CD14-positive monocyte (primary cell): ENCODE data around the gene SDF4. TPM values are rescaled to one million over a fixed set of nuclear protein-coding genes. Genes with fewer than 3 reads are reported as not detected.

Source experiments
- DNase-seq, 3 donors: peaks; one replicate each; pipeline ENCODE4 v3.0.0-alpha.2; 2011 to 2022
- H2AFZ ChIP-seq: 2 replicates; pipeline ENCODE4 v1.6.0; 2012; ENCODE audit warnings: mild to moderate bottlenecking, low read depth, low read length, inconsistent platforms; ENCODE audit not compliant: insufficient read depth, poor library complexity, severe bottlenecking
- H3K27ac ChIP-seq, 2 donors: 1 replicate in 1 of 2; 2 replicates in 1 of 2; pipeline ENCODE4 v1.5.1; 2012 to 2013; ENCODE audit warnings: low read length in 2 of 2, control low read depth in 1 of 2, inconsistent platforms in 1 of 2, low read depth in 1 of 2, mild to moderate bottlenecking in 1 of 2
- H3K27me3 ChIP-seq, 2 donors: one replicate each; pipeline versions ENCODE4 v1.6.0 to v1.6.1; 2011 to 2013; ENCODE audit warnings: low read length in 2 of 2; ENCODE audit not compliant: control insufficient read depth in 2 of 2, insufficient read depth in 2 of 2
- H3K36me3 ChIP-seq, 2 donors: replicated peaks in 1 of 2; 1 replicate in 1 of 2; 2 replicates in 1 of 2; pipeline versions ENCODE4 v1.5.1 to v1.6.1; 2012 to 2013; ENCODE audit warnings: low read length in 2 of 2, control low read depth in 1 of 2, inconsistent platforms in 1 of 2, mild to moderate bottlenecking in 1 of 2; ENCODE audit not compliant: insufficient read depth in 2 of 2, control insufficient read depth in 1 of 2
- H3K4me1 ChIP-seq, 2 donors: 1 replicate in 1 of 2; 2 replicates in 1 of 2; pipeline versions ENCODE4 v1.5.1 to v1.6.1; 2012 to 2013; ENCODE audit warnings: low read length in 2 of 2, control low read depth in 1 of 2, inconsistent platforms in 1 of 2, mild to moderate bottlenecking in 1 of 2, moderate library complexity in 1 of 2; ENCODE audit not compliant: insufficient read depth in 2 of 2, control insufficient read depth in 1 of 2
- H3K4me2 ChIP-seq: replicated peaks from 2 replicates; pipeline ENCODE3; 2012; ENCODE audit warnings: low read length, moderate library complexity, mild to moderate bottlenecking; ENCODE audit not compliant: poor library complexity, severe bottlenecking; ENCODE audit errors: extremely low read depth
- H3K4me3 ChIP-seq, 3 experiments: fragments of 200-600 bp in 1 of 3; sonication (generic) in 1 of 3; replicated peaks in 1 of 3; 1 replicate in 2 of 3; 2 replicates in 1 of 3; pipeline ENCODE4 v1.5.1; 2011 to 2013; ENCODE audit warnings: low read length in 3 of 3, mild to moderate bottlenecking in 3 of 3, control low read depth in 2 of 3, low read depth in 2 of 3, inconsistent platforms in 1 of 3, moderate library complexity in 1 of 3
- H3K79me2 ChIP-seq: 2 replicates; pipeline ENCODE4 v1.6.0; 2012; ENCODE audit warnings: mild to moderate bottlenecking, control low read depth, inconsistent platforms, low read length, moderate library complexity; ENCODE audit not compliant: insufficient read depth
- H3K9ac ChIP-seq: 2 replicates; pipeline ENCODE4 v1.6.0; 2017; ENCODE audit warnings: low read length, mild to moderate bottlenecking; ENCODE audit not compliant: insufficient read depth, poor library complexity, severe bottlenecking
- H3K9me3 ChIP-seq, 2 donors: replicated peaks in 1 of 2; 1 replicate in 1 of 2; 2 replicates in 1 of 2; pipeline versions ENCODE4 v1.5.1 to v1.6.1; 2012 to 2013; ENCODE audit warnings: low read length in 2 of 2, control low read depth in 1 of 2; ENCODE audit not compliant: control insufficient read depth in 1 of 2, insufficient read depth in 1 of 2
- H4K20me1 ChIP-seq: 2 replicates; pipeline ENCODE4 v1.6.0; 2012; ENCODE audit warnings: mild to moderate bottlenecking, low read length, control low read depth, moderate library complexity; ENCODE audit not compliant: insufficient read depth
- H3K27ac Mint-ChIP-seq, 7 donors: one replicate each; pipeline ENCODE4 v1.8.0; 2020; ENCODE audit warnings: mild to moderate bottlenecking in 7 of 7, mixed read lengths in 7 of 7, moderate library complexity in 6 of 7, inconsistent platforms in 2 of 7
- H3K27me3 Mint-ChIP-seq, 3 donors: one replicate each; pipeline ENCODE4 v1.8.0; 2021 to 2022; ENCODE audit warnings: low read depth in 3 of 3, mild to moderate bottlenecking in 3 of 3, mixed read lengths in 3 of 3, moderate library complexity in 3 of 3, inconsistent platforms in 1 of 3
- H3K36me3 Mint-ChIP-seq, 2 donors: one replicate each; pipeline ENCODE4 v1.8.0; 2020; ENCODE audit warnings: mixed read lengths in 2 of 2, inconsistent platforms in 1 of 2, mild to moderate bottlenecking in 1 of 2
- H3K4me1 Mint-ChIP-seq: one replicate; pipeline ENCODE4 v1.8.0; 2020; ENCODE audit warnings: mild to moderate bottlenecking, mixed read lengths
- H3K4me3 Mint-ChIP-seq, 2 donors: one replicate each; pipeline ENCODE4 v1.8.0; 2020; ENCODE audit warnings: mild to moderate bottlenecking in 2 of 2, mixed read lengths in 2 of 2, moderate library complexity in 1 of 2
- H3K9me3 Mint-ChIP-seq, 7 donors: one replicate each; pipeline ENCODE4 v1.8.0; 2020 to 2022; ENCODE audit warnings: mixed read lengths in 7 of 7, mild to moderate bottlenecking in 6 of 7, moderate library complexity in 6 of 7, inconsistent platforms in 2 of 7
- WGBS: methylation state at CpG from one replicate; pipeline ENCODE4 v1.1.5; 2013; ENCODE audit warnings: missing lambda C conversion rate; ENCODE audit not compliant: insufficient coverage; 5-methylcytosine and 5-hydroxymethylcytosine counted together
- intact Hi-C, 2 donors: fragments of 100-400 bp; cut with micrococcal nuclease; formaldehyde crosslinking; loops; one replicate each; pipeline versions ENCODE4 v1.15.0 to v1.15.1; 2023
- polyA plus RNA-seq, 3 donors: library from polyadenylated mRNA; depleted of rRNA in 1 of 3; unstranded in 2 of 3; stranded (reverse) in 1 of 3; fragments of 300-500 nt in 2 of 3; fragments of >200 nt in 1 of 3; fragmentation: Illumina TruSeq in 2 of 3; gene quantifications; 1 replicate in 2 of 3; 2 replicates in 1 of 3; pipeline ENCODE4 v1.2.3, GENCODE V29; 2012 to 2021
- TF ChIP-seq, protein P1 (sequence below): fragments of 200-600 bp; IDR thresholded peaks from one replicate; pipeline ENCODE4 v1.8.0; 2022; ENCODE audit warnings: antibody characterized with exemption, mild to moderate bottlenecking

The SDF4 gene
- polyA plus RNA-seq, 3 donors, result 81.7 to 98.9 (median 89.0) TPM

DNA sequence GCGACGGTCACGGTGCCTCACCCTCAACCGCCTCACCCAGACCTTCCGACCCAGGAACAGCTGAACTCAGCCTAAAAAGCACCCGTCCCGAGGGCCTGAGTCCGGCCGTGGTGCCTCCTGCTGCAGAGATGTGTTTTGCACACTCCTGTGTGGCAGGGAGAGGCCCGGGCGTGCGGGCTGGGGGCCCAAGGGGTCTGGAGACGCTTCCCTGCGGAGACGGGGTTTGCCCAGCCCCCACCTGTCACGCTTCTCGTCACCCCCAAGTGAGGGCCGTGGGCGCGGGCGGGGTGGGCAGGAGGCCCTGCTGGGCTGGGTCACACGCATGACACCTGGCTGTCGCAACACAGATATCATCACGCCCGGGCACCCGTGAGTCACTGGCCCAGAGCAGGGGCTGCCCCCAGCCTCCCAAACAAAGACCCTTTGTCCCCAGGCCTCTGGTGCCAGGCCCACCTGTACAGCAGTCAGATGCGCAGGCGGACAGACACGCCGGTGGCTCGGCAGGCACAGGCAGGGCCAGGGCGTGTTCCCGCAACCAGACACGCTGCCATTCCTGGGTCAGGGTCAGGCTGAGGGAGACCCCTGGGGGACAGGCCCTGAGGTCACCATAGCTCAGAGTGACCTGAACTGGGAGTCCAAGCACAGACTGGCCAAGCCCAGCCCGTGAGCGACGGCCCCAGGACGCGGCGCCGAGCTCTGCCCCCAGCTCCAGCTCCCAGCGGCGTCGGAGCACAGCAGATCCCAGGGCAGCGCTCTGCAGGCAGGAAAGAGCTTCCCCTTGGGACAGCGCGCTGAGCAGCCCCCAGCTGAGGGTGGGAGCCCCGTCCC, 6.3 kb upstream of the SDF4 start:
- Histone ChIP-seq H3K9me3 (no peaks in the 10 kb centered on the region), H3K27ac (no peak overlapping the region), H3K79me2 (peaks cover 13% of the 10 kb centered on the region), H3K27me3 (peaks cover 0 to 6% of the 10 kb centered on the region in 2 donors), H3K4me2 (no peak overlapping the region), H3K4me1 (peaks cover 0 to 4% of the 10 kb centered on the region in 2 donors), H2AFZ (no peak overlapping the region), H3K36me3 (peaks cover 0 to 3% of the 10 kb centered on the region in 2 donors), H4K20me1 (peaks cover 6% of the 10 kb centered on the region), H3K9ac (no peak overlapping the region), H3K4me3 (no peak overlapping the region)
- H3K27me3 Mint-ChIP-seq, result peaks cover 0 to 38% (median 1%) of the 10 kb centered on the region in 3 donors
- peaks cover 12% of the 10 kb centered on the region for H3K4me1 Mint-ChIP-seq
- DNase-seq, result no peak
- no peak overlapping the region for H3K27ac Mint-ChIP-seq
- intact Hi-C loops, result loop anchor here in 1 of 2 donors (10.0 kb wide), 1 partner anchor 203 kb away; no protein-coding TSS in a partner anchor
- WGBS, result 67% methylated on average over 48 of the region's 48 CpGs
- TF ChIP-seq, protein P1, sequence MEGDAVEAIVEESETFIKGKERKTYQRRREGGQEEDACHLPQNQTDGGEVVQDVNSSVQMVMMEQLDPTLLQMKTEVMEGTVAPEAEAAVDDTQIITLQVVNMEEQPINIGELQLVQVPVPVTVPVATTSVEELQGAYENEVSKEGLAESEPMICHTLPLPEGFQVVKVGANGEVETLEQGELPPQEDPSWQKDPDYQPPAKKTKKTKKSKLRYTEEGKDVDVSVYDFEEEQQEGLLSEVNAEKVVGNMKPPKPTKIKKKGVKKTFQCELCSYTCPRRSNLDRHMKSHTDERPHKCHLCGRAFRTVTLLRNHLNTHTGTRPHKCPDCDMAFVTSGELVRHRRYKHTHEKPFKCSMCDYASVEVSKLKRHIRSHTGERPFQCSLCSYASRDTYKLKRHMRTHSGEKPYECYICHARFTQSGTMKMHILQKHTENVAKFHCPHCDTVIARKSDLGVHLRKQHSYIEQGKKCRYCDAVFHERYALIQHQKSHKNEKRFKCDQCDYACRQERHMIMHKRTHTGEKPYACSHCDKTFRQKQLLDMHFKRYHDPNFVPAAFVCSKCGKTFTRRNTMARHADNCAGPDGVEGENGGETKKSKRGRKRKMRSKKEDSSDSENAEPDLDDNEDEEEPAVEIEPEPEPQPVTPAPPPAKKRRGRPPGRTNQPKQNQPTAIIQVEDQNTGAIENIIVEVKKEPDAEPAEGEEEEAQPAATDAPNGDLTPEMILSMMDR, result no peak
- H3K36me3 Mint-ChIP-seq, result peaks cover 13 to 15% of the 10 kb centered on the region in 2 donors
- no peak overlapping the region for H3K4me3 Mint-ChIP-seq
- peaks cover 0 to 2% (median 0%) of the 10 kb centered on the region in 7 donors for H3K9me3 Mint-ChIP-seq

- peaks cover 0 to 5% (median 0%) of the 10 kb centered on the region in 7 donors for H3K9me3 Mint-ChIP-seq
- H3K27ac Mint-ChIP-seq, result peak overlapping the region in 1 of 7 donors; percentile 45
- peaks cover 14% of the 10 kb centered on the region for H3K4me1 Mint-ChIP-seq
- Histone ChIP-seq H2AFZ (no peak overlapping the region), H3K9ac (no peak overlapping the region), H3K36me3 (peaks cover 0 to 3% of the 10 kb centered on the region in 2 donors), H3K9me3 (no peaks in the 10 kb centered on the region), H3K27ac (no peak overlapping the region), H4K20me1 (peaks cover 6% of the 10 kb centered on the region), H3K79me2 (peaks cover 18% of the 10 kb centered on the region), H3K4me2 (no peak overlapping the region), H3K27me3 (peaks cover 0 to 6% of the 10 kb centered on the region in 2 donors), H3K4me1 (peaks cover 3 to 12% of the 10 kb centered on the region in 2 donors), H3K4me3 (no peak overlapping the region)
- DNase-seq, result no peak
- H3K27me3 Mint-ChIP-seq, result peaks cover 0 to 38% (median 1%) of the 10 kb centered on the region in 3 donors
- intact Hi-C loops, result loop anchor here in 1 of 2 donors (10.0 kb wide), 1 partner anchor 202 kb away; no protein-coding TSS in a partner anchor
- 56% methylated on average over 26 of the region's 34 CpGs for WGBS
- H3K36me3 Mint-ChIP-seq, result peaks cover 13 to 15% of the 10 kb centered on the region in 2 donors
- TF ChIP-seq, protein P1, result no peak
- H3K4me3 Mint-ChIP-seq, result no peak overlapping the region
Measured at GRCh38 chr1:1236945-1237873, 5.4 kb upstream of the SDF4 start.
